ENCODE data around the gene KRT13.

Gene KRT13

GRCh38 chr17:41491476-41491875 lies 13.9 kb downstream of the KRT13 start:
- no peak for DNase-seq

GRCh38 chr17:41490000-41490990 lies 15.1 kb downstream of the KRT13 start:
- no peak for DNase-seq

- DNase-seq: no peak
Measured at GRCh38 chr17:41489531-41489930, 15.9 kb downstream of the KRT13 start, which contains the start of gene KRT36. Gene KRT36 (minus strand): TSS chr17:41489910. CDS start chr17:41489864, 46 bp downstream.

GRCh38 chr17:41486809-41487530 lies 18.4 kb downstream of the KRT13 start:
- no peak for DNase-seq

- DNase-seq: no peak
Measured at GRCh38 chr17:41486316-41486715, 19.1 kb downstream of the KRT13 start.

- no peak for DNase-seq
Measured at GRCh38 chr17:41484920-41485904, 20.2 kb downstream of the KRT13 start.

- no peak for DNase-seq
Measured at GRCh38 chr17:41483991-41484826, 21.2 kb downstream of the KRT13 start.

- DNase-seq: no peak
Measured at GRCh38 chr17:41483531-41483930, 21.9 kb downstream of the KRT13 start.

GRCh38 chr17:41481036-41481435 lies 24.4 kb downstream of the KRT13 start, which contains the start of gene KRT35:
Gene KRT35 (minus strand): TSS chr17:41481151. CDS start chr17:41481097, 54 bp downstream.
- no peak for DNase-seq

GRCh38 chr17:41480581-41480980 lies 24.8 kb downstream of the KRT13 start:
- no peak for DNase-seq

- no peak for DNase-seq
Measured at GRCh38 chr17:41480136-41480535, 25.3 kb downstream of the KRT13 start.

- no peak for DNase-seq
Measured at GRCh38 chr17:41478237-41478636, 27.2 kb downstream of the KRT13 start.

- DNase-seq: no peak
Measured at GRCh38 chr17:41476866-41477815, 28.3 kb downstream of the KRT13 start.

GRCh38 chr17:41475421-41475820 lies 30.0 kb downstream of the KRT13 start:
- no peak for DNase-seq

GRCh38 chr17:41474863-41475262 lies 30.5 kb downstream of the KRT13 start:
- DNase-seq: no peak

GRCh38 chr17:41468346-41468745 lies 37.1 kb downstream of the KRT13 start:
- DNase-seq: no peak

GRCh38 chr17:41467561-41467960 lies 37.9 kb downstream of the KRT13 start:
- no peak for DNase-seq

GRCh38 chr17:41466988-41467387 lies 38.4 kb downstream of the KRT13 start, which contains the start of gene KRT32:
Gene KRT32 (minus strand): TSS chr17:41467386. CDS start chr17:41467325, 61 bp downstream.
- DNase-seq: no peak

- DNase-seq: no peak
Measured at GRCh38 chr17:41464682-41465081, 40.7 kb downstream of the KRT13 start.

GRCh38 chr17:41464173-41464572 lies 41.2 kb downstream of the KRT13 start:
- DNase-seq: no peak
